Measurements from ENCODE around the gene BAIAP2. TPM values are rescaled to one million over a fixed set of nuclear protein-coding genes. Genes with fewer than 3 reads are reported as not detected.

Gene BAIAP2
- total RNA-seq, 1 experiment from 2014 or later = 57.7 TPM

DNA sequence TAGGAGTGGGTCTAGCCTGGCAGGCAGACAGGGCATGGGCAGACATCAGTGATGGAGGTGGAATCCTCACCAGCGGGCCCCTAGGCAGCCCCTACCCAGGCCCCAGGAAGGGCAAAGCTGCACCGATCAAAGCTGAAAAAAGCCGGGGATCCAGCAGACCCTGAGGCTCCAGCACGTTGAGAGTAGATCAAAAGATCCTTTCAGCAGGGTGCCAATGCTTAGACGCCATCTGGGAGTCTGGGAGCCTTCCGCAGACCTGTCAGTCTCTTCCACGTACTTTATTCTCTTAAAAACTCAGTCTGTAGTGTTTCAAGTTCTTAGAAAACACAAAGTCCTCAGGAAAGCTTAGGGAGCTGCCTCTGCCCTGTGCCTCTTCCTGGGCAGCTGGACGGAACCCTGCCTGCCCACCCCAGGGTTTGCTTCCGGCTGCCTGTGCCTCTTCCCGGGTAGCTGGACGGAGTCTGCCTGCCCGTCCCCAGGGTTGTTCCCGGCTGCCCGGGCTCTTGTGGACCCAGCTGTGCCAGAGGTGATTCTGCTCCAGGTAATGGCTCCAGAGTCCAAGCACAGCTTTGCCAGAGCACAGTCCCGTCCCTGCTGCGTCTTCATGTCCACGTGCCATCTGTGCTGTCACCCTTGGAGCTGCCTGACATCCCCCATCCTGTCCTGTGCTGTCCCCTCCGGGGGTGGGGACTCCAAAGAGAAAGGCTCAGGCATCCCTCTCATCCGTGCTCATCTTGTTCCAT is 79.6 kb downstream of the BAIAP2 start:
- CTCF ChIA-PET = no interaction called here
- POLR2A ChIA-PET = no interaction called here
- Histone ChIP-seq H3K4me3 (ENCODE audit: low read depth, low read length) (no peak overlapping the region), H3K36me3 (ENCODE audit: control insufficient read depth, insufficient read depth, low read length) (no peaks in the 10 kb centered on the region; the same call in none of the 2 replicates), H3K27me3 (replicated peaks; ENCODE audit: control insufficient read depth, insufficient read depth, low read length) (no peaks in the 10 kb centered on the region), H3K9me3 (no peaks in the 10 kb centered on the region), H3K4me1 (no peaks in the 10 kb centered on the region; the same call in 1 of the 2 replicates)
- BruUV-seq (replicated peaks) = no TSS peak
- H3K4me3 Mint-ChIP-seq (ENCODE audit: unreplicated experiment) = no peak overlapping the region
- no peaks in the 10 kb centered on the region for H3K9me3 Mint-ChIP-seq (ENCODE audit: unreplicated experiment)
- H3K27ac Mint-ChIP-seq (ENCODE audit: unreplicated experiment) = peak overlapping the region; percentile 50
- intact Hi-C loops (cut with micrococcal nuclease; ENCODE audit: unreplicated experiment) = no loop called here
- peaks cover 55% of the 10 kb centered on the region for H3K36me3 Mint-ChIP-seq (ENCODE audit: insufficient read depth, unreplicated experiment)
- TF ChIP-seq, protein P1, sequence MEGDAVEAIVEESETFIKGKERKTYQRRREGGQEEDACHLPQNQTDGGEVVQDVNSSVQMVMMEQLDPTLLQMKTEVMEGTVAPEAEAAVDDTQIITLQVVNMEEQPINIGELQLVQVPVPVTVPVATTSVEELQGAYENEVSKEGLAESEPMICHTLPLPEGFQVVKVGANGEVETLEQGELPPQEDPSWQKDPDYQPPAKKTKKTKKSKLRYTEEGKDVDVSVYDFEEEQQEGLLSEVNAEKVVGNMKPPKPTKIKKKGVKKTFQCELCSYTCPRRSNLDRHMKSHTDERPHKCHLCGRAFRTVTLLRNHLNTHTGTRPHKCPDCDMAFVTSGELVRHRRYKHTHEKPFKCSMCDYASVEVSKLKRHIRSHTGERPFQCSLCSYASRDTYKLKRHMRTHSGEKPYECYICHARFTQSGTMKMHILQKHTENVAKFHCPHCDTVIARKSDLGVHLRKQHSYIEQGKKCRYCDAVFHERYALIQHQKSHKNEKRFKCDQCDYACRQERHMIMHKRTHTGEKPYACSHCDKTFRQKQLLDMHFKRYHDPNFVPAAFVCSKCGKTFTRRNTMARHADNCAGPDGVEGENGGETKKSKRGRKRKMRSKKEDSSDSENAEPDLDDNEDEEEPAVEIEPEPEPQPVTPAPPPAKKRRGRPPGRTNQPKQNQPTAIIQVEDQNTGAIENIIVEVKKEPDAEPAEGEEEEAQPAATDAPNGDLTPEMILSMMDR (IDR thresholded peaks at IDR 0.05; ENCODE audit: insufficient read depth in 1 of 2, low read depth in 1 of 2, low read length in 1 of 2, severe bottlenecking in 1 of 2, unreplicated experiment in 1 of 2) = no peak
- peaks cover 8% of the 10 kb centered on the region for H3K4me1 Mint-ChIP-seq (ENCODE audit: low read depth, unreplicated experiment)
- DNase-seq = no peak
- H3K27me3 Mint-ChIP-seq (ENCODE audit: insufficient read depth, unreplicated experiment) = no peaks in the 10 kb centered on the region

DNA sequence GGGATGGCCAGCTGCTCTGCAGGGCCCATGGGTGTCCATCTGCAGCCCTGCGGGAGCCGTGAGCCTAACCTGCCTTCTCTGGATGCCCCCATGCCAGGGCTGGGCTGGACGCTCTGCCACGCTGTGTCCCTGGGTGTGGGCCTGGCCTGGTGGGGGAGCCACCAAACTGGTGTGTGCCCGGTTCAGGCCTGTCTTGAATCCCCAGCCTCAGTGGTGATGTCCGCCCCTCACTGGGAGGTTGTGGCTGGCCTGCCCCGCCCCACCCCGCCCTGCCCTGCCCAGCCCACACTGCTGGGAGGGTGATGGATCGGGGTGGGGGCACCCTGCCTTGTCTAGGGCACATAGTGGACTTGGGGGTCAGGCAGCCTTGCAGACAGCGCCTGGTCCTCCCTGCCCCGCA is 80.3 kb downstream of the BAIAP2 start:
- H3K27me3 ChIP-seq (replicated peaks; ENCODE audit: control insufficient read depth, insufficient read depth, low read length) = no peaks in the 10 kb centered on the region
- Mint-ChIP-seq H3K36me3 (ENCODE audit: insufficient read depth, unreplicated experiment) (peaks cover 59% of the 10 kb centered on the region), H3K4me1 (ENCODE audit: low read depth, unreplicated experiment) (peaks cover 8% of the 10 kb centered on the region), H3K4me3 (ENCODE audit: unreplicated experiment) (no peak overlapping the region), H3K27ac (ENCODE audit: unreplicated experiment) (peak overlapping the region; percentile 50), H3K9me3 (ENCODE audit: unreplicated experiment) (no peaks in the 10 kb centered on the region), H3K27me3 (ENCODE audit: insufficient read depth, unreplicated experiment) (no peaks in the 10 kb centered on the region)
- intact Hi-C loops (cut with micrococcal nuclease; ENCODE audit: unreplicated experiment) = no loop called here
- TF ChIP-seq, protein P1 (IDR thresholded peaks at IDR 0.05; ENCODE audit: insufficient read depth in 1 of 2, low read depth in 1 of 2, low read length in 1 of 2, severe bottlenecking in 1 of 2, unreplicated experiment in 1 of 2) = no peak
- no peaks in the 10 kb centered on the region; the same call in 1 of the 2 replicates for H3K4me1 ChIP-seq
- POLR2A ChIA-PET = no interaction called here
- no peaks in the 10 kb centered on the region; the same call in none of the 2 replicates for H3K36me3 ChIP-seq (ENCODE audit: control insufficient read depth, insufficient read depth, low read length)
- BruUV-seq (replicated peaks) = no TSS peak
- H3K4me3 ChIP-seq (ENCODE audit: low read depth, low read length) = no peak overlapping the region
- no peak for DNase-seq
- CTCF ChIA-PET = interaction anchor here (0.6 kb wide), 1 partner anchor 121 kb away, joined by 3 read pairs; no protein-coding TSS in a partner anchor
- no peaks in the 10 kb centered on the region for H3K9me3 ChIP-seq

DNA sequence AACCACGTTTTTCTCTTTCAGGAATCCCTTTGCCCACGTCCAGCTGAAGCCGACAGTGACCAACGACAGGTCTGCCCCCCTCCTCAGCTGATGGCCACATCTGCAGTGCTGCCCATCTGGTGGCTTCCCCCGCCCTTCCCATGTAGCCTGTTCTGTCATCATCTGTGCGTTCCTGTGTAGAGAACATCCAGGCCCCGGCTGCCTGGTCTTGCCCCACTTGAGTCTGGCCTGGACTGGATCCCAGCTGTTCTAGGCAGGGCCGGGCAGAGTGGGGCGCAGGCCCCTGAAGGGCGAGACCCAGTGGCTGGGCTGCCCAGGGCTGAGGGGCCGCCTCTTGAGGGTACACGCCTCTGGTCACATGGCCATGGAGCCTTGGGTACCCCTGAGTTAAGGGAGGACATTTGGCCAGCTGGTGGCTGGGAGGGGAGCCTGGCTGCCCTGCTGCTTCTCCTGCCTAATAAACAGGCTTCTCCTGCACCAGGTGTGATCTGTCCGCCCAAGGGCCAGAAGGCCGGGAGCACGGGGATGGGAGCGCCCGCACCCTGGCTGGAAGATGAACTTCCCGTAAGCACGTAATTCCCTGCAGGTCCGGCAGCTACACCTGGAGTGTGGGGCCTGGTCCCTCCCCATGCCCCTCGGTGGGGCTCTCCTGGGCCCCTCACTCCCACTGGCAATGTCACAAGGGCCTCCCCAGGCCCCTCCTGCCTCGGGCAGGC is 81.0 kb downstream of the BAIAP2 start:
- no TSS peak for BruUV-seq (replicated peaks)
- Histone ChIP-seq H3K9me3 (no peaks in the 10 kb centered on the region), H3K4me3 (ENCODE audit: low read depth, low read length) (no peak overlapping the region), H3K36me3 (ENCODE audit: control insufficient read depth, insufficient read depth, low read length) (no peaks in the 10 kb centered on the region; the same call in none of the 2 replicates), H3K4me1 (no peaks in the 10 kb centered on the region; the same call in 1 of the 2 replicates), H3K27me3 (replicated peaks; ENCODE audit: control insufficient read depth, insufficient read depth, low read length) (no peaks in the 10 kb centered on the region)
- TF ChIP-seq, protein P1 (IDR thresholded peaks at IDR 0.05; ENCODE audit: insufficient read depth in 1 of 2, low read depth in 1 of 2, low read length in 1 of 2, severe bottlenecking in 1 of 2, unreplicated experiment in 1 of 2) = no peak
- CTCF ChIA-PET = interaction anchor here (0.6 kb wide), 1 partner anchor 120 kb away, joined by 3 read pairs; no protein-coding TSS in a partner anchor
- Mint-ChIP-seq H3K4me3 (ENCODE audit: unreplicated experiment) (no peak overlapping the region), H3K27me3 (ENCODE audit: insufficient read depth, unreplicated experiment) (no peaks in the 10 kb centered on the region), H3K36me3 (ENCODE audit: insufficient read depth, unreplicated experiment) (peaks cover 56% of the 10 kb centered on the region), H3K4me1 (ENCODE audit: low read depth, unreplicated experiment) (peaks cover 8% of the 10 kb centered on the region), H3K27ac (ENCODE audit: unreplicated experiment) (no peak overlapping the region), H3K9me3 (ENCODE audit: unreplicated experiment) (no peaks in the 10 kb centered on the region)
- no peak for DNase-seq
- intact Hi-C loops (cut with micrococcal nuclease; ENCODE audit: unreplicated experiment) = no loop called here
- POLR2A ChIA-PET = no interaction called here

All from Caco-2 (cell line).